GM23248 (cell line): Measurements from ENCODE around the gene EPB41L4B.

Experiments used
- EZH2 ChIP-seq: fragments of 200-600 bp; sonication (generic); IDR thresholded peaks from 2 replicates; pipeline ENCODE4 v1.6.1; 2018; ENCODE audit warnings: antibody characterized with exemption, mild to moderate bottlenecking; ENCODE audit not compliant: insufficient read depth, poor library complexity, severe bottlenecking
- EZH2phosphoT487 ChIP-seq: fragments of 200-600 bp; sonication (generic); IDR thresholded peaks from 2 replicates; pipeline ENCODE4 v1.6.1; 2018; ENCODE audit warnings: antibody characterized with exemption, moderate library complexity, mild to moderate bottlenecking, low read depth; ENCODE audit not compliant: insufficient read depth

DNA sequence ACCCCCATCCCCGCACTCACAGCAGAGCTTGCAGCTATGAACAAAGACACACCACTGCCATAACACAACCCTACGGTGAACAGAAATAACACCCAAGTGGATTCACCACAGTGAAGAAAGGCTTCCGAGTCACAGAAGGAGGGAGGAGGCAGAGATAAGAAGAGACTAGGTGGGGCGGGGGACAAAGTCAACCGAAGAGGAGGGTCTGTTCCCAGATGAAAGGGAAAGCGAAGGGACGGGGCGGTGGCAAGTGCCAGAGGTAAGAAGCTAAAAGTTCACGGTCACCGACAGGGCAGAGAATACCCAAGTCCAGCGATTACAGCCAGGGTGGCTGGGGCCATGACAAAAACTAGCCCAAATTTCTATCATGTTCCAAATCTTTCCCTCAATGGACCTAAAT is 21.0 kb downstream of the EPB41L4B start:
- no peak for TF ChIP-seq EZH2phosphoT487
- TF ChIP-seq EZH2: no peak
